Mesendoderm (in vitro differentiated cells): ENCODE measurements around the gene SCAP.

ENCODE experiments used
- DNase-seq: peaks from one replicate; pipeline ENCODE4 v3.0.0; 2013
- H2AK5ac ChIP-seq: 2 replicates; pipeline ENCODE4 v1.6.1; 2013; ENCODE audit warnings: low read length, inconsistent platforms
- H2BK120ac ChIP-seq: 2 replicates; pipeline ENCODE4 v1.6.1; 2013; ENCODE audit warnings: low read depth, mild to moderate bottlenecking, low read length, moderate library complexity, mixed read lengths
- H2BK15ac ChIP-seq: replicated peaks from 2 replicates; pipeline ENCODE4 v1.6.1; 2013; ENCODE audit warnings: low read depth, mild to moderate bottlenecking, moderate library complexity
- H2BK5ac ChIP-seq: 2 replicates; pipeline ENCODE4 v1.6.1; 2013; ENCODE audit warnings: low read length, inconsistent platforms
- H3K18ac ChIP-seq: 2 replicates; pipeline ENCODE4 v1.6.1; 2013; ENCODE audit warnings: mild to moderate bottlenecking, low read length, mixed read lengths
- H3K23ac ChIP-seq: one replicate; pipeline ENCODE4 v1.6.1; 2013; ENCODE audit warnings: low read length
- H3K27ac ChIP-seq: 2 replicates; pipeline ENCODE4 v1.5.1; 2013; ENCODE audit warnings: low read depth, mild to moderate bottlenecking, inconsistent platforms, low read length, moderate library complexity
- H3K27me3 ChIP-seq: 2 replicates; pipeline ENCODE4 v1.6.1; 2013; ENCODE audit warnings: low read length, control low read depth, mild to moderate bottlenecking, inconsistent platforms; ENCODE audit not compliant: insufficient read depth, poor library complexity
- H3K36me3 ChIP-seq: 2 replicates; pipeline ENCODE4 v1.6.1; 2013; ENCODE audit warnings: low read length, inconsistent platforms; ENCODE audit not compliant: control insufficient read depth, insufficient read depth
- H3K4ac ChIP-seq: one replicate; pipeline ENCODE4 v1.6.1; 2013; ENCODE audit warnings: low read depth, mild to moderate bottlenecking, low read length, moderate library complexity
- H3K4me1 ChIP-seq: 2 replicates; pipeline ENCODE4 v1.6.1; 2013; ENCODE audit warnings: low read depth, low read length, inconsistent platforms; ENCODE audit not compliant: control insufficient read depth
- H3K4me2 ChIP-seq: 2 replicates; pipeline ENCODE4 v1.6.1; 2013; ENCODE audit warnings: low read length
- H3K4me3 ChIP-seq: 2 replicates; pipeline ENCODE4 v1.5.1; 2013; ENCODE audit warnings: mild to moderate bottlenecking, low read length
- H3K56ac ChIP-seq: one replicate; pipeline ENCODE4 v1.6.1; 2013; ENCODE audit warnings: low read length
- H3K79me1 ChIP-seq: 2 replicates; pipeline ENCODE4 v1.6.1; 2013; ENCODE audit warnings: low read length, inconsistent platforms
- H3K79me2 ChIP-seq: 2 replicates; pipeline ENCODE4 v1.6.1; 2013; ENCODE audit warnings: mild to moderate bottlenecking, low read length; ENCODE audit not compliant: control insufficient read depth, insufficient read depth
- H3K9ac ChIP-seq: 2 replicates; pipeline ENCODE4 v1.6.1; 2013; ENCODE audit warnings: low read length, inconsistent platforms
- H4K5ac ChIP-seq: one replicate; pipeline ENCODE4 v1.6.1; 2013; ENCODE audit warnings: low read length
- H4K8ac ChIP-seq: one replicate; pipeline ENCODE4 v1.6.1; 2013; ENCODE audit warnings: low read depth, mild to moderate bottlenecking, control low read depth, low read length, moderate library complexity
- WGBS: extraction: QIAGEN DNeasy Blood & Tissue Kit; methylation state at CpG from one replicate; pipeline ENCODE4 v1.1.7; 2013; ENCODE audit warnings: low lambda C conversion rate, missing lambda C conversion rate; ENCODE audit not compliant: insufficient coverage; ENCODE audit errors: extremely low coverage; 5-methylcytosine and 5-hydroxymethylcytosine counted together

SCAP gene

GRCh38 chr3:47452453-47453215 lies 23.1 kb downstream of the SCAP start:
- Histone ChIP-seq H3K9ac (no peak overlapping the region), H3K27me3 (no peaks in the 10 kb centered on the region), H3K27ac (no peak overlapping the region), H3K4ac (no peak overlapping the region), H4K8ac (no peak overlapping the region), H2AK5ac (no peak overlapping the region), H3K79me2 (peaks cover 8% of the 10 kb centered on the region), H3K4me3 (no peak overlapping the region), H4K5ac (no peak overlapping the region), H3K4me1 (no peaks in the 10 kb centered on the region), H2BK15ac (no peak overlapping the region), H3K56ac (no peak overlapping the region), H3K79me1 (peaks cover 8% of the 10 kb centered on the region), H3K36me3 (no peaks in the 10 kb centered on the region), H2BK5ac (no peak overlapping the region), H2BK120ac (no peak overlapping the region), H3K23ac (no peak overlapping the region), H3K4me2 (no peak overlapping the region), H3K18ac (no peak overlapping the region)
- WGBS = no CpG with 5 or more reads among the region's 4 CpGs
- DNase-seq = no peak

- Histone ChIP-seq H3K23ac (no peak overlapping the region), H4K5ac (no peak overlapping the region), H3K4me1 (no peaks in the 10 kb centered on the region), H3K4me2 (no peak overlapping the region), H2BK5ac (no peak overlapping the region), H3K18ac (no peak overlapping the region), H3K36me3 (no peaks in the 10 kb centered on the region), H2BK120ac (no peak overlapping the region), H3K4me3 (no peak overlapping the region), H3K56ac (no peak overlapping the region), H3K79me1 (peaks cover 5% of the 10 kb centered on the region), H3K27ac (no peak overlapping the region), H3K27me3 (no peaks in the 10 kb centered on the region), H2BK15ac (no peak overlapping the region), H4K8ac (no peak overlapping the region), H2AK5ac (no peak overlapping the region), H3K9ac (no peak overlapping the region), H3K4ac (no peak overlapping the region), H3K79me2 (peaks cover 4% of the 10 kb centered on the region)
- no peak for DNase-seq
- WGBS = no CpG with 5 or more reads among the region's 5 CpGs
These were observed 31.6 kb downstream of the SCAP start for GRCh38 chr3:47444103-47444502.

GRCh38 chr3:47443611-47443995 lies 32.1 kb downstream of the SCAP start:
- H3K4me3 ChIP-seq = no peak overlapping the region
- H3K23ac ChIP-seq = no peak overlapping the region
- no peak overlapping the region for H4K5ac ChIP-seq
- no peak overlapping the region for H3K9ac ChIP-seq
- no peaks in the 10 kb centered on the region for H3K4me1 ChIP-seq
- no peak overlapping the region for H2AK5ac ChIP-seq
- no peak for DNase-seq
- H3K79me2 ChIP-seq = peaks cover 4% of the 10 kb centered on the region
- no peak overlapping the region for H2BK5ac ChIP-seq
- no peak overlapping the region for H2BK120ac ChIP-seq
- H3K18ac ChIP-seq = no peak overlapping the region
- peaks cover 3% of the 10 kb centered on the region for H3K79me1 ChIP-seq
- no peak overlapping the region for H3K56ac ChIP-seq
- WGBS = no CpG with 5 or more reads among the region's 5 CpGs
- H3K36me3 ChIP-seq = no peaks in the 10 kb centered on the region
- no peak overlapping the region for H3K27ac ChIP-seq
- H3K27me3 ChIP-seq = no peaks in the 10 kb centered on the region
- no peak overlapping the region for H2BK15ac ChIP-seq
- H3K4me2 ChIP-seq = no peak overlapping the region
- no peak overlapping the region for H4K8ac ChIP-seq
- H3K4ac ChIP-seq = no peak overlapping the region

GRCh38 chr3:47441796-47442551 lies 33.8 kb downstream of the SCAP start:
- H2BK15ac ChIP-seq = no peak overlapping the region
- no peak overlapping the region for H2AK5ac ChIP-seq
- H2BK5ac ChIP-seq = no peak overlapping the region
- no peak overlapping the region for H3K23ac ChIP-seq
- no peak overlapping the region for H3K56ac ChIP-seq
- peaks cover 4% of the 10 kb centered on the region for H3K79me2 ChIP-seq
- no peaks in the 10 kb centered on the region for H3K36me3 ChIP-seq
- no peak overlapping the region for H3K27ac ChIP-seq
- no peaks in the 10 kb centered on the region for H3K4me1 ChIP-seq
- H4K8ac ChIP-seq = no peak overlapping the region
- no peak overlapping the region for H2BK120ac ChIP-seq
- no peak overlapping the region for H3K4ac ChIP-seq
- WGBS = no CpG with 5 or more reads among the region's 4 CpGs
- no peak overlapping the region for H4K5ac ChIP-seq
- H3K4me2 ChIP-seq = no peak overlapping the region
- no peak for DNase-seq
- no peaks in the 10 kb centered on the region for H3K27me3 ChIP-seq
- H3K4me3 ChIP-seq = no peak overlapping the region
- no peak overlapping the region for H3K9ac ChIP-seq
- H3K79me1 ChIP-seq = peaks cover 3% of the 10 kb centered on the region
- H3K18ac ChIP-seq = no peak overlapping the region

- Histone ChIP-seq H3K23ac (no peak overlapping the region), H3K18ac (no peak overlapping the region), H3K36me3 (no peaks in the 10 kb centered on the region), H3K27ac (no peak overlapping the region), H3K9ac (no peak overlapping the region), H3K79me1 (peaks cover 3% of the 10 kb centered on the region), H2BK15ac (no peak overlapping the region), H3K27me3 (no peaks in the 10 kb centered on the region), H3K4me2 (no peak overlapping the region), H4K8ac (no peak overlapping the region), H3K4ac (no peak overlapping the region), H4K5ac (no peak overlapping the region), H2BK120ac (no peak overlapping the region), H3K56ac (no peak overlapping the region), H2AK5ac (no peak overlapping the region), H3K4me3 (no peak overlapping the region), H3K79me2 (peaks cover 4% of the 10 kb centered on the region), H3K4me1 (no peaks in the 10 kb centered on the region), H2BK5ac (no peak overlapping the region)
- peak; percentile 45 for DNase-seq
These were observed 35.6 kb downstream of the SCAP start for GRCh38 chr3:47440131-47440530.
